ENCODE results near the gene ZNF608.

ZNF608 gene

GRCh38 chr5:124741711-124742496 is 4.5 kb downstream of the ZNF608 start:
- peak overlapping the region in 1 of 2 donors; percentile 28 for H3K27ac ChIP-seq
- DNase-seq (ENCODE audit: low spot score), result no peak
- TF ChIP-seq CTCF (IDR thresholded peaks at IDR 0.05), result no peak
- H3K4me3 ChIP-seq, result peak overlapping the region; percentile 86

DNA sequence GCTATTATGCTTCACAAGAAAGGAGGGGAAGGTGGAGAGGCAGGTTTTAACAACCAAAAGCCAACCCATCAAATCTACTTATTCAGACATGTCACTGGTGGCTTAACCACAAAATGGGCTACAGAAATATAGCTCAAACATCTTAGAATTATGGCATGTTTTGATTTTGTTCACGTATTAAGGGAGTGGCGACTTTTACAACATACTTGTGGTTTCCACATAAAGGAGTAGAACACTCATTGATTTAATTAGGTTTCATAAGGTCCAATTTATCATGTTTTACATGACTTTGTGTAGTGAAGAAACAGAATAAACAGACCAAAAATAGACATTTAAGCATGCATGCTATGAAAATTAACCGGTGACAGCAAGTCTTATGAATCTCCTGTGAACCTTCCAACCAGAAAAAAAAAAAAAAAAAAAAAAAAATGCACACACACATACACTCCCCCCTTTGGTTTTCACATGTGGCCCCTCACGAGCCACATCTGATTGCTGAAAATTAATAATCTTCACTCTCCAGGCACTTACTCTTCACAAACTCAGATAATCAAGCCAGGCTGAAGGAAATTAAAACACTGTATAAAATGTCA is 5.4 kb downstream of the ZNF608 start:
- H3K27ac ChIP-seq, result peak overlapping the region in 1 of 2 donors; percentile 28
- no peak overlapping the region for H3K4me3 ChIP-seq
- DNase-seq (ENCODE audit: low spot score), result no peak
- no peak for TF ChIP-seq CTCF (IDR thresholded peaks at IDR 0.05)

DNA sequence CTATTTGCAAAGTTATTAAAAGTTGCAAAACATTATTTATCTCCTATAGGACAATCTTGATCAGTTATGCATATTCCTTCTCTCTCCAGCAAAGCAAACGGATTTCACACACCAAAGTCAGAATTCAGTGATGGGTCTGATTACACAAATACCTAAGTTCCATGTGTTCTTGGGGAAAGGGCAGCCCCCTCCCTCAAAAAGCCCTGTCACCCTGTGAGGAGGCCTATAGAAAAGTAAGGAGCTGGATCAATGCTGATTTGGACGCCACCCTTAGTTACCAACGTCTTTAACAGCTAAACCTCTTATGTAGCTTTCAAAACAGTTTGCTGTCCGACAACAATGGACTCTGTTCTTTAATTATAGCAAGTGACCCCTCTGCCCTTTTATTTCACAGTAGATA is 6.4 kb downstream of the ZNF608 start:
- Histone ChIP-seq H3K4me3 (no peak overlapping the region), H3K27ac (no peak overlapping the region)
- DNase-seq (ENCODE audit: low spot score), result no peak

GRCh38 chr5:124739634-124740025 is 6.8 kb downstream of the ZNF608 start:
- no peak overlapping the region for H3K4me3 ChIP-seq
- no peak overlapping the region for H3K27ac ChIP-seq
- no peak for TF ChIP-seq CTCF (IDR thresholded peaks at IDR 0.05)
- no peak for DNase-seq (ENCODE audit: low spot score)

More for the DNA sequence above, 6.4 kb downstream of the ZNF608 start:
- no peak for TF ChIP-seq CTCF (IDR thresholded peaks at IDR 0.05)

DNA sequence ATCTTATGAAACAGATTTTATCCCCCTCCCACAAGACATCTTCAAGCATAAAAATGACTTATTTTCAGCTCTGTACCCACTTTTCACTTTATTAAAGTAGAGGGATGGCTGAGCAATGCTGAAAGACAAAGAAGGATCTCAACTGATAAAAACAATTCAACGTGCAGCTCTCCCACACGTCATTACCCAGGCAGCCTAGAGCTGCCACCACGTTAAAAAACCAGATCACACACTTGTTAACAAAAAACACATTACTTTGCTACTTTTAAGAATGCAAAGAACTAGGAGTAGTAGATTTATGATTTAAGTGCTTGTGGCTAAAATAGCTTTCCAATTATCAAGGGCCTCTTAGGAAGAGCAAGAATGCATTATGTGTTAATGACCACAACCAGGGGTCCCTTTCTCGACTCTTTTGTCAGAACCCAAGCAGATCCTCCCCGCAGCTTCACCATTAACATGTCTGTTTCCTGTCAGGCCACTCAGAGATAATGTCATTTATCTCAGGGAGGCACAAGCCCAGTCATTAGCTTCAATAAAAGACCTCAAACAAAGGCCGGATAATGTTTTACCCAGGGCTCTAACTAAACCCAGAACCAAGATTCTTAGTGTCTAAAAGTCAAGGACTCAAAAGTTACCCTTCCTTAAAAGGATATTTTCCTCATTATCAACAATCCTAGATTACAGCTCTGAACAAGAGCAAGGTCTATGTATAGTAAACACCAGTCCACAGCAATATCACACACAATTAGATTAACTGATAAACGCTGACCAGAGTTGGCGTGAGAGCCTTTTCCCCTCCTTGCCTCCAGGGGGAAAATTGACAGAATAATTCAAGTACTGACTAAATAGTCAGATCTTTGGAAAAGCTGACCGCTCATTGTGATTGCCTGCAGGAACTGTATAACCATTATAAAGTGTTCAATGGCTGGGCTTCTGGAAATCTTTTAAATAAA is 7.5 kb downstream of the ZNF608 start:
- Histone ChIP-seq H3K27ac (peak overlapping the region in 1 of 2 donors; percentile 35), H3K4me3 (no peak overlapping the region)
- TF ChIP-seq CTCF (IDR thresholded peaks at IDR 0.05), result no peak
- no peak for DNase-seq (ENCODE audit: low spot score)

GRCh38 chr5:124737651-124738050 is 8.8 kb downstream of the ZNF608 start:
- Histone ChIP-seq H3K27ac (no peak overlapping the region), H3K4me3 (no peak overlapping the region)
- DNase-seq (ENCODE audit: low spot score), result no peak
- TF ChIP-seq CTCF (IDR thresholded peaks at IDR 0.05), result no peak

Data from coronary artery (tissue), 2 donors.